Activated naive CD4-positive, alpha-beta T cell treated with anti-CD3 and anti-CD28 coated beads, Interleukin-2, amount 50 U/mL, for 72 hours (primary cell): Measurements from ENCODE around the gene PLAU. TPM values are rescaled to one million over a fixed set of nuclear protein-coding genes. Genes with fewer than 3 reads are reported as not detected.

ENCODE experiments used
- ATAC-seq, 2 donors: fragments of 150-1000 bp; cut with Tn5 transposase; 2 replicates each; pipeline ENCODE4 v1.10.0; 2021; ENCODE audit warnings: mild to moderate bottlenecking in 2 of 2, moderate library complexity in 2 of 2
- DNase-seq, 2 donors: peaks; one replicate each; pipeline ENCODE4 v3.0.0; 2021 to 2022; ENCODE audit warnings: low spot score in 2 of 2
- H3K27ac Mint-ChIP-seq, 2 donors: one replicate each; pipeline ENCODE4 v1.8.0; 2022; ENCODE audit warnings: mild to moderate bottlenecking in 2 of 2, mixed read lengths in 2 of 2
- H3K36me3 Mint-ChIP-seq, 2 donors: one replicate each; pipeline ENCODE4 v1.8.0; 2022; ENCODE audit warnings: mixed read lengths in 2 of 2
- H3K9me3 Mint-ChIP-seq, 2 donors: one replicate each; pipeline ENCODE4 v1.8.0; 2022; ENCODE audit warnings: mixed read lengths in 2 of 2
- total RNA-seq, 2 donors: library from RNA; stranded (reverse); gene quantifications; one replicate each; pipeline ENCODE4 v1.2.3, GENCODE V29; 2022

The PLAU gene
- total RNA-seq, 2 donors from 2014 or later: 0.14 to 0.39 TPM

DNA sequence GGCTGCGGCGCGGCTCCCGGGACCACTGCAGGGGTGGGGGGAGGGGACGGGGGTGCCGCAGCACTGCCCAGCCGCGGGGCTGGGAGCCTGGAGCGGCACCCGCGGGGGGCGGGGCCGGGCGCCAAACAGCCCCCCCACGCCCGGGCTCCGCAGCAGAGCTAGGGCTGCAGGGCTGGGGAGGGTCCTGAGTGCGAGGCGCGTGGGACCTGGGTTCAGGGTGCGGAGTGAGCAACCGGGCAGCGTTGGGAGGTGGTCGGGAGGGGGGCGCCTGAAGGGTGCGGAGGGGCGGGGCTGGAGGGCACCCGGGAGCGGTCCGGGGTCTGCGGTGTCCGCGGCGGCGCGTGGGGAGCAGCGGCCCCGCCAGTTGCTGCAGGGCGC is 37.1 kb upstream of the PLAU start:
- Mint-ChIP-seq H3K27ac (no peak overlapping the region), H3K9me3 (no peaks in the 10 kb centered on the region), H3K36me3 (peaks cover 10 to 13% of the 10 kb centered on the region in 2 donors)
- DNase-seq (no peak), ATAC-seq (peak in 1 of 2 donors; percentile 2)

DNA sequence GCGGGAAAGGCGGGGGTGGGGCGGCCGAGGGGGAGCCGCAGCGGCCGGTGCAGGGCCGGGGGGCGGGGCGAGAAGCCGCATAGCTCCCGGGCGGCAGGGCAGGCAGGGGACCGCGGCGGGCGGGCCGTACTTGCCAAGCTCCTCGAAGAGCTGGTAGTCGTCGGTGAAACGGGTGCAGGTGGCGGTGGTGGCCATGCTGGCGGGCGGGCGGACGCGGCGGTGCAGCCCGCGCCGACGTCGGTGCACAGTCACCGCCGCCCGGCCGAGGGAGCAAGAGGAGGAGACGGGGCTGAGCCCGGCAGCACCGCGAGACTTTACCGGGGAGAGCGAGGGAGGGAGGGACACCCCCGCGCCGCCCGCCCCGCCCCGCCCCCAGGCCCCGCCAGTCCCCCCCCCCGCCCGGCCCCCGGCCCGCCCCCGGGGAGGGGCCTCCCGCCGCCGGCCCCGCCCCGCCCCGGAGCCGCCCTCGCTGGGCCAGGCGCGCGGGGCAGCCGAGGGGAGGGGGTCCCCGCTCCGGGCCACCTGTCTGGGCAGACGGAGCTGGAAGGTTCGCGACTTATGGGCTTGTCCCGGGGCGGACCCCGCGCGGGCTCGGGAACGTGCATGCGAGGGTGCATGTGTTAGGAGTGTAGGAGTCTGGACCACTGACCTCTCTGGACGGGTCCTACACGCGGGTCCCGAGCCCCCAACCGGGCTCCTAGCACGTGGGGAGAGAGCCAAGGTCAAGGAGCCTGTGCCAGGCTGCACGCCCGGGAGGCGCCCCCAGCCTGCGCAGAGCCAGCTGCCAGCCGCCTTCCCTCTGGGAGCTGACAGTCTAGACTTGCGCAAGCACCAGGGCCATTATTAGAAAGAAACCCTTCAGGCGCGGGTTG is 36.4 kb upstream of the PLAU start, which contains the start of gene CAMK2G:
Gene CAMK2G (minus strand): TSS at position 289 of the 872 bp plus-strand sequence. CDS start 94 bp downstream, at position 195.
- peak within 1 kb of the TSS; percentile 81 to 84 for H3K27ac Mint-ChIP-seq
- peak; percentile 78 to 86 for DNase-seq
- H3K9me3 Mint-ChIP-seq: no peaks in the 10 kb centered on the region
- peak; percentile 90 to 91 for ATAC-seq
- peaks cover 10 to 13% of the 10 kb centered on the region in 2 donors for H3K36me3 Mint-ChIP-seq

DNA sequence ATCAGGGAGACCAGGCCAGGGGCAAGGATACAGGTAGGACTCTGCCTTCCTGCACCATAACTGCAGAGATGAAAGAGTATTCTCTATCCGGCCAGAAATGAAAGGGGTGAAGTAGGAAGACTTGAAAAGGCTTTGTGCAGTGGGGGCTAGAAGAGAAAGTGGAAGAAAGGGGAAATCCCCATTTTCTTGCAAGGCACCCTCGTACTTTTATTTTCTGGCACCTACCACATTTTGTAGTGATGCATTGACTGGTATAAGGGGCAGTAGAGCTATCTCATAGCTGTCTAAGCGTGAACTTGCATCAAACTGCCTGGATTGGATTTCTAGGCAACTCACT is 35.8 kb upstream of the PLAU start:
- H3K9me3 Mint-ChIP-seq: no peaks in the 10 kb centered on the region
- peaks cover 10 to 13% of the 10 kb centered on the region in 2 donors for H3K36me3 Mint-ChIP-seq
- peak overlapping the region; percentile 58 to 81 for H3K27ac Mint-ChIP-seq
- peak in 1 of 2 donors; percentile 44 for DNase-seq
- peak; percentile 42 to 46 for ATAC-seq

DNA sequence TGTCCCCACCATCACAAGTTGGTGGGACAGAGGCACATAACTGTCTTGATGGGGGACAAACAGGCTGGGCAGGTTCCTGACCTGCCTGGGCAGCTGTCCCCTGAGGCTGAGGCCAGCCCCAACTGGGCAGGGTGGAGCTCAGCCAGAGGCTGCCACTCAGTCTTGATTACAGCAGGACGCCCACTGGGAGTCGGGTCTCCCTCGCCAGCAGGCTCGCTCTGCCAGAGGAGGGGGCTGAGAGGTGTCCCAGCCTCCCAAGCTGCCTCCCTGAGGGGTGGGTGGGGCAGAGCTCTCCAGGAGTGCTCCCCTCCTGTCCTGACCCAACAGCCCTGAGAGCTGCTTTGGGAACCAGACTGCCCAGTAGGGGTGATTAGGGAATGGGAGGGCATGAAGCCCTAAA is 34.8 kb upstream of the PLAU start:
- no peak for ATAC-seq
- no peaks in the 10 kb centered on the region for H3K9me3 Mint-ChIP-seq
- DNase-seq: no peak
- H3K27ac Mint-ChIP-seq: no peak overlapping the region
- peaks cover 10 to 13% of the 10 kb centered on the region in 2 donors for H3K36me3 Mint-ChIP-seq

DNA sequence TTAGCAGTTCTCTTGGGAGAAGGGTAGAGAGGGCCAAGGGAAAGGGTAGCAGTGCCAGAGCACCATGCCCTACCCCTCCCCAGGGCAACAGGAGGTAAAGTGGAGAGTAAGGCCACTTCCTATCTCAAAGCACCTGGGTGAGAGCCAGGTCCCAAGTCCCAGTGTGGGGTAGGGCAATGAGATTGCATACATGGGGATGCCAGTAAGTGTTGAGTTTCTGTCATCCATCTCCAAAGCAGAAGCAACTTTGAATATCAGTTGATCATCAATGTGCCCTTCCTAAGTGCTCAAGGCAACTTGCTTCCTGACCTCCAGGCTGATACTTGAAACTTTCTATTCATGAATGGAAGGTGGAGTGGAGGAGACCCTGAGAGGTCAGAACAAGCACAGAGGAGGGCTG is 34.4 kb upstream of the PLAU start:
- Mint-ChIP-seq H3K27ac (no peak overlapping the region), H3K9me3 (no peaks in the 10 kb centered on the region)
- no peak for ATAC-seq

DNA sequence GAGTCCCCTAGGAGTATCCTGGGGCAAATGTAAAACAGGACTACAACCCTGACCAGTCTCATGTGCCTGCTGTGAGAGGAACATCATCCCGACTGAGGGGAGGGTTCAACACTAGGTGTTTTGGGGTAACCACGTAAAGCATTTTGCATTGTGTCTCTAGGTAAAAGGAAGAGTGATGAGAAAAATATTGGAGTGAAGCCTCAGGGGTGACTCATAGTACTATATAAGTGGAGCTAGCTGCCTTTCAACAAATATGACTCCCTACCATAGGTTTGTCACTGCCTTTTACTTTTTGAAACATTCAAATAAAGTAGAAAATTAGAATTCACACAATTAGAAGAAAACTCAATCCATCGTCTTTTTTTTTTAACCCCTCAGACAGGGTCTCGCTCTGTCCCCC is 34.0 kb upstream of the PLAU start:
- ATAC-seq (no peak), DNase-seq (no peak)
- H3K36me3 Mint-ChIP-seq: peaks cover 8 to 11% of the 10 kb centered on the region in 2 donors
- no peak overlapping the region for H3K27ac Mint-ChIP-seq
- H3K9me3 Mint-ChIP-seq: no peaks in the 10 kb centered on the region

More for the DNA sequence above, 34.4 kb upstream of the PLAU start:
- peaks cover 10 to 13% of the 10 kb centered on the region in 2 donors for H3K36me3 Mint-ChIP-seq
- DNase-seq: no peak

DNA sequence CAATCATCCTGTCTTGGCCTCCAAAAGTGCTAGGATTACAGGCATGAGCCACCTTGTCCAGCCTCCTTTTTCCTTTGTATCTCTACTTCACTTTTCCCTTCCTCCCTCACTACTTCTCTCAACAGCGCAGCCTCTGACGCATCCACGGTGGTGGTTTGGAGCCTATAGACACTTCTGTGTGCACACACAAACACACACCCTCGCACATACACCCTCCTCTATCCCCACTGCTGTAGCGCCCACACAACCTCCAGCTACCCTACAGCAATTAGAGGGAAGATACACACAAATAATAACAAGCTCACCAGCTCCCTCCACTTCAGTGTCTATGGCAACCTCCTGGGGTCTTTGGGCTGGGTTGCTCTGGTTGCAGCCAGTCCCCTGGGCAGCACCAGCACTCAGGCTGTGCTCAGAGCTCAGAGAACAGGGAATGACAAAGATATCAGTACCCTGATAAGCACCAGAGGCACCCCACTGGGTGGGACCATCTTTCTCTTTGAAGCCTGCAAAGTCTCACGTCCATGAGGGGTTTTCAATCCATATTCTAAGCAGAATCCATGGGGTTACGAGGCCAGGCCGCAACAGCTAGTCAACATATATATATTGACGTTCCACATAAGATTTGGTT is 33.3 kb upstream of the PLAU start:
- Mint-ChIP-seq H3K27ac (no peak overlapping the region), H3K36me3 (peaks cover 6% of the 10 kb centered on the region in 2 donors), H3K9me3 (no peaks in the 10 kb centered on the region)
- ATAC-seq: no peak
- no peak for DNase-seq

DNA sequence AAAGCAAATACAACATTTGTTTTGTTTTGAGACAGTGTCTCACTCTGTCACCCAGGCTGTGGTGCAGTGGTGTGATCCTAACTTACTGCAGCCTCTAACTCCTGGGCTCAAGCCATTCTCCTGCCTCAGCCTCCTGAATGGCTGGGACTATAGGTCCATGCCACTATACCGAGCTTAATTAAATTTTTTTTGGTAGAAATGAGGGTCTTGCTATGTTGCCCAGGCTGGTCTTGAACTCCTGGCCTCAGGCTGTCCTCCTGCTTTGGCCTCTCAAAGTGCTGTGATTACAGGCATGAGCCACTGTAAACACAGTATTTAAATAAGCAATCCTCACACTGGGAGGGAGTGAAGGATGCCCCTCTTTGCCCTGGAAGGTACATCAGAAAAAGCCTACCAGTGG is 32.6 kb upstream of the PLAU start:
- ATAC-seq (no peak), DNase-seq (no peak)
- no peaks in the 10 kb centered on the region for H3K9me3 Mint-ChIP-seq
- no peaks in the 10 kb centered on the region for H3K36me3 Mint-ChIP-seq
- H3K27ac Mint-ChIP-seq: no peak overlapping the region

DNA sequence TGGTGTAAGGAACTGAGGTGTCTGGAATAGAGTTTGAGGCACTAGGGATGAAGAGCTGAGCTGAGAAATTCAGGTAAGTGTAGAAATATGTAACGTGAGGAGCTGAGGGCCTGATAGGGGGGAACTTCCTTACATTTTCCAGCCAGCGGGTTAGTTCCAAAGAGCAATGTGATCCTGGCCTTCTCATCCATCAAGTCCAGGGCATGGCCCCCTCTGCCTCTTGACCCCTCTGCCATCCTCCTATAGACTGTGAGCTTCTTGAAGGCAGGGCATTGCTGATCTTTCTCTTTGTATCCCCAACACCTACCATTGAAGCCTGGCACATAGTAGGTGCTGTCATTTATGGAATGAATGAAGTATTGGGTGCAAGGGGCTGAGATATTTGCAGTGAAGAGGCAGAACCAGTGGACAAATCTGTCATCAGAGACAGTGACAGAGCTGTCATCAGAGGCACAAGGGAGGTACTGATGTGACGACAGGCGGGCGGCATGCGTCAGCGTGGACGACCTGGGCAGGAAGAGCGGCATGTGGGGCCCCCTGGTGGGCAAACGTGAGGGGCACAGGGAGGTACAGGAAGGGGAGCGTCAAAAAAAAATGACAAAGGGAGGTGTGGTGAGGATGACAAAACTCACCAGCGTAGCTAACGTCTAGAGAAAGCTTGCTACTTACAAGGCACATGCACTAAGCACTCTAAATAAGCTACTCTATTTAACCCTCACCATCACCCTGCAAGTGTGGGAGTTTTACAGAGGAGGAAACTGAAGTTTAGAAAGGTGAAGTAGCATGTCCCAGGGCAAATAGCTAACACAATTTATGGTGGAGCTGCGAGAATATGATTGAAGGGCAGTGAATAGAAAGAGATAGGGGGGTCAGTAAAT is 31.4 kb upstream of the PLAU start:
- DNase-seq: peak; percentile 91 to 94
- Mint-ChIP-seq H3K36me3 (no peaks in the 10 kb centered on the region), H3K27ac (peak overlapping the region in 1 of 2 donors; percentile 18), H3K9me3 (no peaks in the 10 kb centered on the region)
- ATAC-seq: peak; percentile 95

DNA sequence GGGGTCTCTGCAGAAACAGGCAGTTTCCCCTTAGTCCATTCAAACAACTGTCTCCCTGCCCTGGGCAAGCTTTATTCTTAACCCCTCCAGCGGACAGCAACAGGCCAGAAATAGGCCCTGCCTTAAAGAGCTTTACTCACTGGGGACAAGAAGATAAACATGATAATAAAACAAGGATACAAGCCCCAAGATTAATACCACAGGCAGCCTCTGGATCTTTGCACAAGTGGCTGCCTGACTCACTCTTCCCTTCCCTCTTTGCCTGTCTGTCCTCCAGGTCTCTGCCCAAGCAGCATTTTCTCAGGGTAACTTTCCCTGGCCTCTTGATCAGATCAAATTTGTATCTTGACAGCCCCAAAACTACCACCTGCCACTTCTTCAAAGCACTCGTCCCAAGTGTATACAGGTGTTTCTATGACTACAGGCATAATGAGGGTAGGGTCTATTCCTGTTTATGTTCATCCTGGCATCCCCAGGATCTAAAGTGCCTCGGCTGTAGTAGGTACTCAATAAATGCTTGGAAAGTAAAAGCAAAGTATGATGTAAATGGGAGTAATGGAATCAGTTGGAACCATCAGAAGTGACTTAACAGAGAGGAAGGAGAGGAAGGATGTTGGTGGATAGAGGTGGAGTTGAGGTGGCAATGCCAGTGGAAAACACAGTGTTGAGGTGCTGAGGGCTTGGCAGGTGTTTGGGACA is 29.6 kb upstream of the PLAU start:
- DNase-seq (no peak), ATAC-seq (no peak)
- H3K9me3 Mint-ChIP-seq: no peaks in the 10 kb centered on the region
- H3K36me3 Mint-ChIP-seq: no peaks in the 10 kb centered on the region
- peak overlapping the region in 1 of 2 donors; percentile 18 for H3K27ac Mint-ChIP-seq

DNA sequence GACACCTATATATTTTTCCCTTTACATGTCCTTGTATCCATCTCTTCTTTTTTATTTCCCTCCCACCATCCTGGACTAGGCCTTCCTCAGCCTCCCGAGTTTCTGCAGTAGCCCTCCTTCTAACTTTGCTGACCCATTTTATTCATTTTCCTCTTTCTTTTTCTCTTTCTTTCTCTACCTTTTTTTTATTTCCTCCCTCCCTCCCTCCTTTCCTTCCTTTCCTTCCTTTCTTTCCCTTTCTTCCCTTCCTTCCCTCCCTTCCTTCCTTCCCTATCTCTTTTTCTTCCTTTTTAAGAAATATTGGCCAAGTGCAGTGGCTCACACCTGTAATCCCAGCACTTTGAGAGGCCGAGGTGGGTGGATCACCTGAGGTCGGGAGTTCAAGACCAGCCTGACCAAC is 26.9 kb upstream of the PLAU start:
- no peak for DNase-seq
- Mint-ChIP-seq H3K36me3 (no peaks in the 10 kb centered on the region), H3K9me3 (no peaks in the 10 kb centered on the region), H3K27ac (no peak overlapping the region)
- ATAC-seq: no peak

DNA sequence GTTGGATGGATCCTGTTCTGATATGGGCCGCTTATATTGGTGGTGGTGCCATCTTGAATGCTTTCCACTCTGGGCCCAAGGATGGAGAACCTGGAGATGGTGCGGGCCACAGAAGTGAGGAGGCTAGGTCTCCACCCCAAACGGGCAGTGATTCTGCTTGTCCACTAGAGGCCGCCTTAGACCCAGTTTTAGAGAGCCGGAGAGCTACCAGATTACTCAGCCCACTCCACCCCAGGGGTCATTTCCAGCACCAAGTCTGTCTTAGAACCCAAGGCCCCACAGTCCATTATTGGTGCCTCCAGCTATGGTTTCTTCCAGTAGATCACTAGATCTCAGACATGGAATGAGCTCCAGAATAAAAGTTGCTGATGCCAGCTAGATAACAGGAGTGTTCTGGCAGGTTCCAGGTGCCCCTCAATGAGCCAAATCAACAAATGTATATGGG is 24.8 kb upstream of the PLAU start:
- peak overlapping the region; percentile 4 to 17 for H3K27ac Mint-ChIP-seq
- no peaks in the 10 kb centered on the region for H3K36me3 Mint-ChIP-seq
- DNase-seq (peak in 1 of 2 donors; percentile 71), ATAC-seq (peak; percentile 92 to 97)
- H3K9me3 Mint-ChIP-seq: no peaks in the 10 kb centered on the region

DNA sequence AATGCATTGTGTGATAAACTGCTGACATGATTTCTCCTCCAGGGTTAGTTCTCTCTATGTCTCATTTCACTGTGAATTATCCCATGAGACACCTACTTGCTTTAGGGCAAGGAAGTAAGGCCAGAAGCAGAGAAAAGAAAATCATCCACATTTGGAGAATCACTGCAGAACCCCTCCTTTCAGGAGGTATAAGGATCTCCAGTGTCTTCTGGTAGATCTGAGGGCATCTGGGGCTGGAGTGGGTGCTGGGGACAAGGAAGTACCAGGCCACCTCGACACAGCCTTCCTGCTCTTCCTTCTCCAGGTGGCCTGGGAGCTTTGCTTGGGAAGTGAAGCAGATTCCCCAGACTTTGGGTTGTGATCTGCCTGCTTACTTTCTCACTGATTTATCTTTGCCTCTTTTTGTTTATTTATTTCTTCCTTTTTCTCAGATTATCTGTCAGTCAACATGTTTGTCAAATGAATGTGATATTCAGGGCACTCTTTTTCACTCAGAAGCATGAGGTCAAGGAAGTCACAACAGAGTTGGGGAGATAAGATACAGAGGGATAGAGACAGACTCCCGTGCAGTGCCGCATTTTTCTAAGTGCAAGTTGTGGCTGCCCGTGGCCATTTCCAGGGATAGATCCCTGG is 24.2 kb upstream of the PLAU start:
- Mint-ChIP-seq H3K36me3 (no peaks in the 10 kb centered on the region), H3K27ac (no peak overlapping the region), H3K9me3 (no peaks in the 10 kb centered on the region)
- ATAC-seq (no peak), DNase-seq (no peak)

DNA sequence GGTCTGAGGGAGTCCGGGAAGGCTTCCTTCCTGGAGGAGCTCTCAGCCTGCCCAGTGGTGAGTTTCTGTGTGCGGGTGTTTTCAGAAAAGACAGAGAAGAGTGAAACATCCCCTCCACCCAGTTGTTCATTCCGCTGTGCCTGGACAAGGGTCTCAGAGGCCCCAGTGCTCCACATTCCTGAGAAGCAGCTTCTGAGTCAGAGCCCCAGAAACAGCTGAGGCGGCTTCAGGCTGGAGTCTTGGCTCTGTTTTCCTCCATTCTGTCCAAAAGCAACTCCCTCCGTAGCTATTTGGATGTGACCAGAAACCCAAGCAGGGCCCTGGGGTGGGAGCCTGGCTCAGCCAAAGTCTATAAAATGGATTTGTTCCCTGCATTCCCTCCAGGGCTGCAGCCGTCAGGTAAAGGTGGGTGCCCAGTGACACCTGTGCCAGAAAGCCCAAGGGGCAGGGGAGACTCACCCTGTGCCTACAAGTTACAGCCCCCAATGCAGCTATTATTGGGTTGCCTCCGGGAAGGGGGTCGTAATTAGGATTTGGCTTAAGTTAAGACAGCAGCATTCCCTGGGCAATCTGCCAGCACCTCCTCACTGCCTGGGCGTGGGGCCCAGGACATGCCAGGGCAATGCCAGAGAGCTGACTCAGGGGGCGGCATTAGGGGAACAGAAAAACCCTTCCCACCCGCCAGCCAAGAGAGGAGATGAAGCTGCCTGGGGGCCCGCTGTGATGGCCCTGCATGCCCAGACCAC is 23.5 kb upstream of the PLAU start:
- H3K36me3 Mint-ChIP-seq: no peaks in the 10 kb centered on the region
- ATAC-seq (no peak), DNase-seq (no peak)
- no peak overlapping the region for H3K27ac Mint-ChIP-seq
- H3K9me3 Mint-ChIP-seq: no peaks in the 10 kb centered on the region

DNA sequence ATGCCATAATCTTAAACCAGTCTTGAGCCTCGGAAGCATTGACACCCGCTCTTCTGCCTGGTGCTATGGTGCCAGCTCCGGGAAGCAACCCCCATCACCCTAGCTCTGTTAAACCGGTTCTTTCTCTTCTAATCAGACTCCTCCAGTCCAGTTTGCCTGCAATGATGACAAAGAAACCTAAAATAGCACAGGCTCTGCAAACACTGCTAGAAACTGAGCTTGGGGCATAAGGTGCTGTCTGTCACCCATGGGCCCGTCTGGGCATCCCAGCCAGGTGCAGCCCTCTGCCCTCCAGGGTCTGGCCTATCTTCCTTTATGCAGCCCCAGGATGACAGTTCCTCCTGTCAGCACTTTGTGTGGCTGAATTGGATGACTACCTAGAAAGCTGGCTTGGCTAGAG is 22.4 kb upstream of the PLAU start:
- no peaks in the 10 kb centered on the region for H3K9me3 Mint-ChIP-seq
- no peaks in the 10 kb centered on the region for H3K36me3 Mint-ChIP-seq
- DNase-seq (no peak), ATAC-seq (no peak)
- H3K27ac Mint-ChIP-seq: no peak overlapping the region
